Peyer's patch (tissue), 4 donors: Measurements from ENCODE around the gene BTBD6. TPM values are rescaled to one million over a fixed set of nuclear protein-coding genes. Genes with fewer than 3 reads are reported as not detected.

Experiments used
- DNase-seq, 3 donors: peaks; one replicate each; pipeline ENCODE4 v3.0.0-alpha.2; 2017 to 2019
- H3K27ac ChIP-seq, 4 donors: fragments of 200-600 bp; sonication (generic); one replicate each; pipeline ENCODE4 v1.5.1; 2016 to 2019
- H3K27me3 ChIP-seq, 2 donors: fragments of 200-600 bp; sonication (generic); one replicate each; pipeline ENCODE4 v1.5.1; 2019
- H3K36me3 ChIP-seq, 3 donors: fragments of 200-600 bp; sonication (generic); one replicate each; pipeline ENCODE4 v1.5.1; 2016 to 2019
- H3K4me1 ChIP-seq, 4 donors: fragments of 200-600 bp; sonication (generic); one replicate each; pipeline ENCODE4 v1.5.1; 2016 to 2019
- H3K4me3 ChIP-seq, 4 donors: fragments of 200-600 bp; sonication (generic); 1 replicate in 3 of 4; 2 replicates in 1 of 4; pipeline ENCODE4 v1.5.1; 2016 to 2019; ENCODE audit warnings: mild to moderate bottlenecking in 1 of 4
- H3K9me3 ChIP-seq, 4 donors: fragments of 200-600 bp; sonication (generic); one replicate each; pipeline ENCODE4 v1.5.1; 2016 to 2019; ENCODE audit warnings: mild to moderate bottlenecking in 1 of 4
- CTCF ChIP-seq, 6 experiments: fragments of 450-650 bp in 4 of 6; fragments of 200-600 bp in 2 of 6; sonication (generic) in 1 of 6; IDR thresholded peaks; one replicate each; pipeline ENCODE4 v1.5.1; 2017 to 2019; ENCODE audit warnings: antibody characterized with exemption in 6 of 6, mild to moderate bottlenecking in 3 of 6, moderate library complexity in 1 of 6
- POLR2A ChIP-seq, 2 donors: fragments of 450-650 bp; IDR thresholded peaks; one replicate each; pipeline ENCODE4 v1.5.1; 2017; ENCODE audit warnings: antibody characterized with exemption in 2 of 2, mild to moderate bottlenecking in 2 of 2, moderate library complexity in 2 of 2
- total RNA-seq, 4 donors: library from RNA; depleted of rRNA; stranded (reverse); fragments of >200 nt; gene quantifications; one replicate each; pipeline ENCODE4 v1.1.0, GENCODE V29; 2016

Gene BTBD6
- total RNA-seq, 4 donors from 2014 or later, result 32.2 to 67.5 (median 55.5) TPM

- no peak for DNase-seq
- H3K27ac ChIP-seq, result peak overlapping the region in 1 of 4 donors; percentile 19
- H3K4me3 ChIP-seq, result no peak overlapping the region
Measured at GRCh38 chr14:105204931-105205672, 43.2 kb upstream of the BTBD6 start.

GRCh38 chr14:105205673-105206208 lies 42.6 kb upstream of the BTBD6 start:
- no peak overlapping the region for H3K27ac ChIP-seq
- DNase-seq, result no peak
- TF ChIP-seq CTCF (IDR thresholded peaks at IDR 0.05) (no peak), POLR2A (IDR thresholded peaks at IDR 0.05) (no peak)
- H3K36me3 ChIP-seq, result peaks cover 0 to 15% (median 0%) of the 10 kb centered on the region in 3 donors
- no peaks in the 10 kb centered on the region for H3K27me3 ChIP-seq
- no peak overlapping the region for H3K4me3 ChIP-seq
- peaks cover 0 to 47% (median 7%) of the 10 kb centered on the region in 4 donors for H3K4me1 ChIP-seq
- H3K9me3 ChIP-seq, result no peaks in the 10 kb centered on the region

More at GRCh38 chr14:105204931-105205672, 43.2 kb upstream of the BTBD6 start:
- Histone ChIP-seq H3K27me3 (no peaks in the 10 kb centered on the region), H3K4me1 (peaks cover 0 to 47% (median 7%) of the 10 kb centered on the region in 4 donors), H3K36me3 (peaks cover 0 to 8% (median 0%) of the 10 kb centered on the region in 3 donors), H3K9me3 (no peaks in the 10 kb centered on the region)
- TF ChIP-seq POLR2A (IDR thresholded peaks at IDR 0.05) (no peak), CTCF (IDR thresholded peaks at IDR 0.05) (no peak)

GRCh38 chr14:105206873-105207272 lies 41.5 kb upstream of the BTBD6 start:
- no peak overlapping the region for H3K4me3 ChIP-seq
- peaks cover 0 to 25% (median 0%) of the 10 kb centered on the region in 3 donors for H3K36me3 ChIP-seq
- no peak overlapping the region for H3K27ac ChIP-seq
- TF ChIP-seq CTCF (IDR thresholded peaks at IDR 0.05), result no peak
- no peak for TF ChIP-seq POLR2A (IDR thresholded peaks at IDR 0.05)
- no peaks in the 10 kb centered on the region for H3K9me3 ChIP-seq
- H3K27me3 ChIP-seq, result no peaks in the 10 kb centered on the region
- H3K4me1 ChIP-seq, result peaks cover 0 to 40% (median 3%) of the 10 kb centered on the region in 4 donors
- DNase-seq, result no peak

- no peaks in the 10 kb centered on the region for H3K9me3 ChIP-seq
- DNase-seq, result no peak
- H3K4me3 ChIP-seq, result no peak overlapping the region
- peaks cover 0 to 25% (median 0%) of the 10 kb centered on the region in 3 donors for H3K36me3 ChIP-seq
- no peak overlapping the region for H3K27ac ChIP-seq
- no peaks in the 10 kb centered on the region for H3K27me3 ChIP-seq
- no peak for TF ChIP-seq CTCF (IDR thresholded peaks at IDR 0.05)
- no peak for TF ChIP-seq POLR2A (IDR thresholded peaks at IDR 0.05)
- peaks cover 0 to 35% (median 1%) of the 10 kb centered on the region in 4 donors for H3K4me1 ChIP-seq
Measured at GRCh38 chr14:105207460-105207901, 40.9 kb upstream of the BTBD6 start.

- Histone ChIP-seq H3K36me3 (peaks cover 0 to 32% (median 0%) of the 10 kb centered on the region in 3 donors), H3K9me3 (no peaks in the 10 kb centered on the region), H3K4me3 (no peak overlapping the region), H3K4me1 (peaks cover 0 to 32% (median under 1%) of the 10 kb centered on the region in 4 donors), H3K27ac (no peak overlapping the region), H3K27me3 (no peaks in the 10 kb centered on the region)
- no peak for DNase-seq
- no peak for TF ChIP-seq POLR2A (IDR thresholded peaks at IDR 0.05)
- TF ChIP-seq CTCF (IDR thresholded peaks at IDR 0.05), result no peak
Measured at GRCh38 chr14:105207996-105208737, 40.2 kb upstream of the BTBD6 start.
